ENCODE results near the gene PTPRH. TPM values are rescaled to one million over a fixed set of nuclear protein-coding genes. Genes with fewer than 3 reads are reported as not detected.

The PTPRH gene
- total RNA-seq, 2 donors from 2014 or later: 76.3 to 131 TPM

GRCh38 chr19:55247621-55248099 lies 38.4 kb upstream of the PTPRH start:
- intact Hi-C loops (cut with DNase I): no loop called here
- no peak for TF ChIP-seq CTCF (IDR thresholded peaks at IDR 0.05)
- Histone ChIP-seq H3K27ac (peak overlapping the region; percentile 56), H3K9ac (ENCODE audit: low read depth in 2 of 2, low read length in 2 of 2) (peak overlapping the region in 1 of 2 donors; percentile 22), H3K4me3 (no peak overlapping the region), H3K4me1 (peaks cover 15% of the 10 kb centered on the region), H3K9me3 (no peaks in the 10 kb centered on the region), H3K27me3 (no peaks in the 10 kb centered on the region), H3K36me3 (peaks cover 2% of the 10 kb centered on the region)
- DNase-seq: peak; percentile 75

GRCh38 chr19:55246462-55247451 lies 37.5 kb upstream of the PTPRH start:
- Histone ChIP-seq H3K4me1 (peaks cover 15% of the 10 kb centered on the region), H3K9me3 (no peaks in the 10 kb centered on the region), H3K4me3 (no peak overlapping the region), H3K9ac (ENCODE audit: low read depth in 2 of 2, low read length in 2 of 2) (no peak overlapping the region), H3K36me3 (peaks cover 9% of the 10 kb centered on the region), H3K27me3 (no peaks in the 10 kb centered on the region), H3K27ac (no peak overlapping the region)
- intact Hi-C loops (cut with DNase I): no loop called here
- no peak for DNase-seq
- no peak for TF ChIP-seq CTCF (IDR thresholded peaks at IDR 0.05)

GRCh38 chr19:55245236-55245904 lies 36.1 kb upstream of the PTPRH start:
- H3K4me1 ChIP-seq: peaks cover 15% of the 10 kb centered on the region
- DNase-seq: no peak
- no peak overlapping the region for H3K4me3 ChIP-seq
- TF ChIP-seq CTCF (IDR thresholded peaks at IDR 0.05): no peak
- no peak overlapping the region for H3K27ac ChIP-seq
- H3K9ac ChIP-seq (ENCODE audit: low read depth in 2 of 2, low read length in 2 of 2): no peak overlapping the region
- intact Hi-C loops (cut with DNase I): no loop called here
- H3K36me3 ChIP-seq: peaks cover 15% of the 10 kb centered on the region
- H3K27me3 ChIP-seq: no peaks in the 10 kb centered on the region
- H3K9me3 ChIP-seq: no peaks in the 10 kb centered on the region

- Histone ChIP-seq H3K4me3 (no peak overlapping the region), H3K4me1 (peaks cover 12% of the 10 kb centered on the region), H3K36me3 (peaks cover 25% of the 10 kb centered on the region), H3K27me3 (no peaks in the 10 kb centered on the region), H3K9ac (ENCODE audit: low read depth in 2 of 2, low read length in 2 of 2) (no peak overlapping the region), H3K9me3 (no peaks in the 10 kb centered on the region), H3K27ac (no peak overlapping the region)
- intact Hi-C loops (cut with DNase I): no loop called here
- DNase-seq: no peak
- no peak for TF ChIP-seq CTCF (IDR thresholded peaks at IDR 0.05)
Measured at GRCh38 chr19:55244004-55244680, 34.8 kb upstream of the PTPRH start.

- Histone ChIP-seq H3K27me3 (no peaks in the 10 kb centered on the region), H3K4me3 (no peak overlapping the region), H3K9ac (ENCODE audit: low read depth in 2 of 2, low read length in 2 of 2) (no peak overlapping the region), H3K36me3 (peaks cover 32% of the 10 kb centered on the region), H3K4me1 (peaks cover 2% of the 10 kb centered on the region), H3K27ac (no peak overlapping the region), H3K9me3 (no peaks in the 10 kb centered on the region)
- no peak for DNase-seq
- no peak for TF ChIP-seq CTCF (IDR thresholded peaks at IDR 0.05)
- intact Hi-C loops (cut with DNase I): no loop called here
Measured at GRCh38 chr19:55242517-55242916, 33.2 kb upstream of the PTPRH start.

All from colonic mucosa (tissue), 4 donors.